HG03108 (cell line): Measurements from ENCODE around the gene ATP6V1D.
"Not testable (repeated sequence)": the region's sequence is repeated elsewhere in the genome, so short reads cannot be mapped to it uniquely, and the experiment has no call there.

Experiments
- ATAC-seq: cut with Tn5 transposase; IDR thresholded peaks from one replicate; pipeline ENCODE4 v1.9.1; 2021; ENCODE audit warnings: moderate library complexity; ENCODE audit not compliant: unreplicated experiment

The ATP6V1D gene

DNA sequence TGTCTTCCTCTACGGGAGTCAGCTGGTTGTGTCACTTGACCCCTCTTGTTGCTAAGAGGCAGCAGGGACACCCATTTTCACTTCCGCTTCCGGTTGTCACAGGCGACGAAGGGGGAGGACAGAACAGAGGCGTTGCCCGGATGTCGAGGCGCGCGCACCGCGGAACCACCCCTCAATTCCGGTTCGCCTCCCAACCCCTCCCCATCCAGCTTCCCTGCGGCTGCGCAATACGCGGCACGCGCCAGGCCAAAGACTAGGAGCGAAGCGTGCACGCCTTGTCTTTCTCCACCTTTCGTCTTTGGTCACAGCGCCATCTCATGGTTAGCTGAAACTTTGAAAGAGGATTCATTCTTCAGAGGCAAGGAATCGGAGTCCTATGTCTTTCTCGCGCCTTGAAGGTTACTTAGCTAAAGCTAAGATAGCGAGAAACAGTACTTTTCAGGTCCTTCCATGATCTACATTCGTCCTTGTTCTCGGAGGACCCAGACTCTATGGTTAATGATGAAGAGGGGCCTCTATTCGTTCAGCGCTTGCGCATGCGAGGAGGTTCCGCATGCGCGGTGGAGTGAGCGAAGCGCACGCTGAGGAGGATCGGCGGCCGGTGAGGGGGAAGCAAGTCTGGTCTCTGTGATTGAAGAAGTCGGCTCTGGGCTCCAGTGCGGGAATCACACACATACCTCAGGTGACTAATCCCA lies at the start of gene ATP6V1D, which contains the start of gene EIF2S1:
Gene ATP6V1D (minus strand): TSS at position 30 of the 695 bp plus-strand sequence. CDS start 106 bp downstream, outside the sequence.
Gene EIF2S1 (plus strand): TSS at position 554 of the 695 bp plus-strand sequence. CDS start 4,440 bp downstream, outside the sequence.
- ATAC-seq, result peak; percentile 92

DNA sequence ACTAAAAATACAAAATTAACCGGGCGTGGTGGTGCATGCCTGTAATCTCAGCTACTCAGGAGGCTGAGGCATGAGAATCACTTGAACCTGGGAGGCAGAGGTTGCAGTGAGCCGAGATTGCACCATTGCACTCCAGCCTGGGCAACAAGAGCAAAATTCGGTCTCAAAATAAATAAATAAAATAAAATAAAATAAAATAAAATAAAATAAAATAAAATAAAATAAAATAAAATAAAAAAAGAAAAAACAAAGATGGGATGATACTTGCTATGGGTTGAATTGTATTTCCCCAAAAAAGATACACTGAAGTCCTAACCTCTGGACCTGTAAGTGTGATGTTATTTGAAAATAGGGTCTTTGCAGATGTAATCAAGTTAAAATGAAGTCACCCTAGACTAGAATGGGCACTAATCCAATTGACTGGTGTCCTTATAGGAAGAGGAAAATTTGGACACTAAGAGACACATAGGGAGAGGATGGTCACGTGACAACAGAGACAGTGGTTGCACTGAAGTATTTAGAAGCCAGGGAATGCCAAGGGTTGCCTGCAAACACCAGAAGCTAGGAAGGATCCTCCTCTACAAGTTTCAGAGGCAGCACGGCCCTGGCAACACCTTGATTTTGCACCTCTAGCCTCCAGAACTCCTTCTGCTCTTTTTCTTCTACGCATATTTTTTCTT lies 48.7 kb upstream of the ATP6V1D start:
- not testable (repeated sequence) for ATAC-seq

- no peak for ATAC-seq
Observed at GRCh38 chr14:67405771-67406170, 46.2 kb upstream of the ATP6V1D start.

GRCh38 chr14:67400434-67400833 lies 40.8 kb upstream of the ATP6V1D start:
- no peak for ATAC-seq

GRCh38 chr14:67397536-67397935 lies 37.9 kb upstream of the ATP6V1D start:
- ATAC-seq, result no peak

GRCh38 chr14:67396381-67396970 lies 36.9 kb upstream of the ATP6V1D start:
- no peak for ATAC-seq

DNA sequence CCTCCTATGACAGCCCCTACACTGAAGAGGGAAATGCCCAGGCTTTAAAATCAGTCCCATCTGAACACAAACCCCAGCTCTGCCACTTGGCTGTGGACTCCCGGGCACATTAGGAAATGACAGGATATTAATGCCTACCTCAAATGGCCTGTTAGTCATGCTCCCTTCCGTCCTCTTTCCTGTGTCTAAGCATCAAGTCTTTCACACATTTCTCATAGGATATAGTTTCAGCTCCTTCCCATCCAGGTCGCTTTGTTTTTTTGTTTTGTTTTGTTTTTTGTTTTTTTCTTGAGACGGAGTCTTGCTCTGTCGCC lies 36.2 kb upstream of the ATP6V1D start:
- no peak for ATAC-seq

DNA sequence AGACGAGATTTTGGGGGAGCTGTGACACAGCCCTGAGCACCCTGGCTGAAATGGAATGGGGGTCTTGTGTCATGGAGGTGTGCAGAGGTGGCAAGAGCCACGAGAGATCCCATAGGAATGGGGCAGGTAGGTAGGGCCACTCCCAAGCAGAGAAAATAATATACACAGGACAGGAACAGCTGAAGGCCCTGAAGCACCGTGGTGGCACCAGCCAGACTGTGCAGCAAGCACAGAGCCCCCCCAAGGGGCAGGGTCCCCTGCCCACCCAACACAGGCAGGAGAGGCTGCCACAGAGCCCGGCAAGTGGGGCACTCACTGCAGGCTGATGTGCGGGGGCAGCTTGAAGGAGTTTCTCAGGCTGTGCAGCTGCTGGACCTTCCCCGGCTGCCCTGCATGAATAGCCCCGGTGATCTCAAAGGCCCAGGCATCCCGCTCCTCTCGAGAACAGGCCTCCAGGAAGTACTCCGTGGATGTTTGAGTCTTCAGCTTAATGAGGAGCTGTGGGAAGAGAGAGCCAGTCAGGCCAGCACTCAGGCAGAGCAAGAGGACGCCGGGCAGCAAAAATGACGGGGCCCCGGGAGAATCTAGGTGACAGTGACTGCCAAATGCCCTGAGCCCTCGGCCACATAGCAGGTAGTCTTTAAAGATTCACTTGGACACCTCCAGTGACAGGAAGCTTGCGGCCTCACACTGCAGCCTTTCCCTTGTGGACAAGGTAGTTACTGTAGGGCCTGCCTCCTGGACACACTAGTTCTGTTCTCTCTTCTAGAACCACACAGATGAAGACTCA lies 35.7 kb upstream of the ATP6V1D start:
- ATAC-seq, result no peak

- no peak for ATAC-seq
Observed at GRCh38 chr14:67393689-67394088, 34.1 kb upstream of the ATP6V1D start.

DNA sequence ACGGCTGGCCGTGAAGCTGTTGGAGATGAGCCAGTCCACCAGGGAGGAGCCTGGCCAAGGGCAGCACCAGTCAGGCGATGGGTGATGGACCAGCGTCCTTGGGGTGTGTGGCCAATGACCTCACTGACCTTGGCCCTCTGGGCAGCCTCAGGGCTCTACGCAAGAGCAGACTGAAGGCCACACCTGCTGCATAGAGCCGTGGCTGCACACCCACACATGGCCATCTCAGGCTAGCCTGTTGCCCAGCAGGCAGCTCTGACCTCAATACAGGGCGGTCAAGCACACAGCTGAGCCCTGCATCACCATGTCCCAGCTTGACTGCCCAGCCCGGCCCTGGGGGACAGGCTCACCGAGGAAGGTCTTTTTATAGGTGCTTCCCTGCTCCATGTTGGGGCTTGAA lies 33.2 kb upstream of the ATP6V1D start:
- no peak for ATAC-seq

DNA sequence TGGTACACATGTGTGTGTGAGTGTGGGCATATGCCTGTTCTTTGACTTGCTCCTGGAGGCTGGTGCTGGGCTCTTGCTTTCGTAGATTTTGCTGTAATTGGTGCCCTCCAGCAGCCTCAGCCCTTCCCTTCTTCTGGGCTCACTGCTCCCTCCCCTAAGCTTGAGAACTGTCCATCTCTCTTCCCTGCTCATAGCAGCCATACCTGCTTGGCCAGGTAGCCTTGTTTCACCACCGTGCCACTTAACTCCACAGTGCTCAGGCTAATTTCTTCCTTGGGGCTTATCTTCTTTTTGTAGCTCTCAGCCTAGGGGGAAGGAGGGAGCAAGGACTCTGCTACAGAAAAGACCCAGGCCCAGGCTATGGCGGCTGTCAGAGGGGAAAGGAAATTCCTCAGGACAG lies 32.5 kb upstream of the ATP6V1D start:
- no peak for ATAC-seq

- ATAC-seq, result no peak
Observed at GRCh38 chr14:67391268-67391667, 31.7 kb upstream of the ATP6V1D start.

GRCh38 chr14:67389811-67390534 lies 30.4 kb upstream of the ATP6V1D start:
- ATAC-seq, result no peak

DNA sequence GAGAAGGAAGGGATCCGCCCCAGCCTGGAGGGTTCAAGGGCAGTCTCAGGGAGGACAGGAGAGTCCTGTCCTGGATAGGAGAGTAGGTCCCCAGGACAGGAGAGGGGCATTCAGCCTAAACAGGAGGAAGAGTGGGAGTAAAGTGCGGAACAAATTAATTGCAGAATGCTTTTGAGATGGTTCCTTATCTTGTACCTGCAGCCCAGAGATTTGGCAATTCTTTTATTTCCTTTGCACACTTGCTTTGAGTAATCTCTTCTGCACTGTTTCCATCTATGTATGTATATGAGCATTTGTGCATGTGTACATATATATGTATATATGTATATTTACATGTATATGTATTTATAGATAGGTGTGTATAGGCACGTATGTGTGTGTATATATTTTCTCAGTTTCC lies 29.7 kb upstream of the ATP6V1D start:
- no peak for ATAC-seq

DNA sequence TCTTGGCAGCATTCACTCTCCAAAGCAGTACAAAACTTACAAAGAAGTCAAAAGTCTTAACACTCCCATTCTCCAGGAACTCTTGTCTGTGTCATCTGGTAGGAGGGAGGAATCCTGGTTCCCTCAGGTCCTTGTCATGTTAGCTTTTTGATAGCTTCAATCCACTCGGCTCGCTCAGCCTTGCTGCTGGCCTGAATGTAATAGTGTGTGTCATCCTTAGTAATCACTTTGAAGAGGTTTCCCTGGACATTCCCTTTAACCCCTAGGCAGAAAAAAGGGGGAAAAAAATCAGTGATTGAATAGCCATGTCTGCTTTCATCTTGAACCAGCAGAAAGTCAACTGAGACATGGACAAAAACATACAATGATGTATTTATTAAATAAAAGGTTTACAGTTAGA lies 27.6 kb upstream of the ATP6V1D start:
- ATAC-seq, result no peak

- ATAC-seq, result no peak
Observed at GRCh38 chr14:67385618-67386017, 26.0 kb upstream of the ATP6V1D start.

GRCh38 chr14:67385120-67385519 lies 25.5 kb upstream of the ATP6V1D start:
- no peak for ATAC-seq

GRCh38 chr14:67377916-67378315 lies 18.3 kb upstream of the ATP6V1D start:
- no peak for ATAC-seq

GRCh38 chr14:67373347-67373746 lies 13.7 kb upstream of the ATP6V1D start:
- ATAC-seq, result no peak

- no peak for ATAC-seq
Observed at GRCh38 chr14:67372833-67373232, 13.2 kb upstream of the ATP6V1D start.
